ENCODE measurements around the gene ADIPOR1. TPM values are rescaled to one million over a fixed set of nuclear protein-coding genes. Genes with fewer than 3 reads are reported as not detected.

Gene ADIPOR1
- total RNA-seq, 2 donors from 2014 or later = 124 to 141 TPM

GRCh38 chr1:202958544-202959275 lies 598 bp upstream of the ADIPOR1 start:
- no peak for DNase-seq (ENCODE audit: low spot score)
- peak overlapping the region; percentile 97 to 98 for H3K27ac ChIP-seq
- H3K9me3 ChIP-seq = no peaks in the 10 kb centered on the region
- TF ChIP-seq, protein P1, sequence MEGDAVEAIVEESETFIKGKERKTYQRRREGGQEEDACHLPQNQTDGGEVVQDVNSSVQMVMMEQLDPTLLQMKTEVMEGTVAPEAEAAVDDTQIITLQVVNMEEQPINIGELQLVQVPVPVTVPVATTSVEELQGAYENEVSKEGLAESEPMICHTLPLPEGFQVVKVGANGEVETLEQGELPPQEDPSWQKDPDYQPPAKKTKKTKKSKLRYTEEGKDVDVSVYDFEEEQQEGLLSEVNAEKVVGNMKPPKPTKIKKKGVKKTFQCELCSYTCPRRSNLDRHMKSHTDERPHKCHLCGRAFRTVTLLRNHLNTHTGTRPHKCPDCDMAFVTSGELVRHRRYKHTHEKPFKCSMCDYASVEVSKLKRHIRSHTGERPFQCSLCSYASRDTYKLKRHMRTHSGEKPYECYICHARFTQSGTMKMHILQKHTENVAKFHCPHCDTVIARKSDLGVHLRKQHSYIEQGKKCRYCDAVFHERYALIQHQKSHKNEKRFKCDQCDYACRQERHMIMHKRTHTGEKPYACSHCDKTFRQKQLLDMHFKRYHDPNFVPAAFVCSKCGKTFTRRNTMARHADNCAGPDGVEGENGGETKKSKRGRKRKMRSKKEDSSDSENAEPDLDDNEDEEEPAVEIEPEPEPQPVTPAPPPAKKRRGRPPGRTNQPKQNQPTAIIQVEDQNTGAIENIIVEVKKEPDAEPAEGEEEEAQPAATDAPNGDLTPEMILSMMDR (IDR thresholded peaks at IDR 0.05) = no peak
- H3K4me1 ChIP-seq = peaks cover 0 to 46% of the 10 kb centered on the region in 2 donors
- peak overlapping the region; percentile 99 to 100 for H3K4me3 ChIP-seq
- no peaks in the 10 kb centered on the region for H3K27me3 ChIP-seq
- H3K36me3 ChIP-seq = peaks cover 23% of the 10 kb centered on the region

DNA sequence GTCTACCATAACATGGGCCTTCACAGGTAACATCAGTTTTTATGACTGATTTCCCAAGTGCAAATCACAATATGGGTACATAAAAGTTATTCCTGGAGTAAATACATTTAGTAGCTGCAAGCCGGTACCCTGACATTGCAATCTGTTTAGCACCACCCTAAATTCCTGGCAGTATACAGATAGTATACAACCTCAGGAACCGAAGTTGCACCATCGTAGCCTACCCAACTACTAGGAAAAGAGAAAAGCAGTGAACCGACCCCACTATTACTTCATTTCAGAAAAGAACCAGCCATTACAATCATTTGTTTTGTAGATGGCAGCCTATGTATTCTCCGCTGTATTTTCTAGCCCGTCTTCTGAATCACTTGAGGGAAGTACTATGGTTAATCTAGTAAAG lies 1.1 kb downstream of the ADIPOR1 start:
- Histone ChIP-seq H3K27ac (peak overlapping the region in 1 of 2 donors; percentile 98), H3K9me3 (no peaks in the 10 kb centered on the region), H3K4me1 (peaks cover 0 to 53% of the 10 kb centered on the region in 2 donors), H3K36me3 (peaks cover 5% of the 10 kb centered on the region), H3K27me3 (no peaks in the 10 kb centered on the region), H3K4me3 (peak overlapping the region; percentile 99 to 100)
- TF ChIP-seq, protein P1 (IDR thresholded peaks at IDR 0.05) = no peak
- no peak for DNase-seq (ENCODE audit: low spot score)

- Histone ChIP-seq H3K4me1 (peaks cover 0 to 63% of the 10 kb centered on the region in 2 donors), H3K27ac (no peak overlapping the region)
- TF ChIP-seq, protein P1 (IDR thresholded peaks at IDR 0.05) = no peak
Measured at GRCh38 chr1:202954057-202954745, 3.9 kb downstream of the ADIPOR1 start.

GRCh38 chr1:202953392-202953791 lies 4.7 kb downstream of the ADIPOR1 start:
- Histone ChIP-seq H3K4me3 (no peak overlapping the region), H3K9me3 (no peaks in the 10 kb centered on the region), H3K27ac (no peak overlapping the region), H3K4me1 (peaks cover 0 to 55% of the 10 kb centered on the region in 2 donors), H3K36me3 (peaks cover 22% of the 10 kb centered on the region), H3K27me3 (no peaks in the 10 kb centered on the region)
- TF ChIP-seq, protein P1 (IDR thresholded peaks at IDR 0.05) = no peak
- DNase-seq (ENCODE audit: low spot score) = no peak

More at GRCh38 chr1:202954057-202954745, 3.9 kb downstream of the ADIPOR1 start:
- no peak for DNase-seq (ENCODE audit: low spot score)
- Histone ChIP-seq H3K4me3 (no peak overlapping the region), H3K36me3 (peaks cover 15% of the 10 kb centered on the region), H3K27me3 (no peaks in the 10 kb centered on the region), H3K9me3 (no peaks in the 10 kb centered on the region)

DNA sequence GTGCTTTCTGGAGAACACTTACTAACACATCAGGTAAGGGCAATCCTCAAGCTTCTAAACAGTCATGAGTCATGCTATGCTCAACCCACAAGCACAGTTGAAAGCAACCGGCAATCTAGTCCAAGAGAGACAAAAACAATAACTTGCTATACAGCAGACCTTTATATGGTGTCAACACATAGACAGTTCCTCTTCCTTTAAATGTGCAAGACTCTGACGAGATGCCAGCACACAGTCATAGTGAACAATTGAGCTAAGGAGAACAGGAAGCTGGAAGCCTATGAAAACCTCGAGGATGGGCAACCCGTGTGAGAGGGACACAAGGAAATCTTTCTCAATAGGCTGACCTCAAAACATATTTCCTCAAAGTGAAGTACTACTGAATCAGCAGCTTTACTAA lies 5.3 kb downstream of the ADIPOR1 start:
- Histone ChIP-seq H3K27ac (peak overlapping the region in 1 of 2 donors; percentile 5), H3K27me3 (no peaks in the 10 kb centered on the region), H3K4me3 (no peak overlapping the region), H3K36me3 (peaks cover 28% of the 10 kb centered on the region), H3K9me3 (no peaks in the 10 kb centered on the region), H3K4me1 (peaks cover 0 to 54% of the 10 kb centered on the region in 2 donors)
- DNase-seq (ENCODE audit: low spot score) = peak; percentile 68
- TF ChIP-seq, protein P1 (IDR thresholded peaks at IDR 0.05) = no peak

All from right atrium auricular region (tissue), 2 donors.